Stimulated activated CD8-positive, alpha-beta memory T cell treated with anti-CD3 and anti-CD28 coated beads, Interleukin-15, amount 100 ng/mL, for 4 hours (primary cell): Measurements from ENCODE around the gene MLX.

ENCODE experiments used
- DNase-seq, 2 donors: peaks; one replicate each; pipeline ENCODE4 v3.0.0-alpha.2; 2020; ENCODE audit warnings: low read depth in 2 of 2

The MLX gene

GRCh38 chr17:42566883-42567573, at the start of gene MLX:
MLX (plus strand) TSS chr17:42567100; CDS start chr17:42567125, 25 bp downstream.
- DNase-seq: peak; percentile 77 to 83

DNA sequence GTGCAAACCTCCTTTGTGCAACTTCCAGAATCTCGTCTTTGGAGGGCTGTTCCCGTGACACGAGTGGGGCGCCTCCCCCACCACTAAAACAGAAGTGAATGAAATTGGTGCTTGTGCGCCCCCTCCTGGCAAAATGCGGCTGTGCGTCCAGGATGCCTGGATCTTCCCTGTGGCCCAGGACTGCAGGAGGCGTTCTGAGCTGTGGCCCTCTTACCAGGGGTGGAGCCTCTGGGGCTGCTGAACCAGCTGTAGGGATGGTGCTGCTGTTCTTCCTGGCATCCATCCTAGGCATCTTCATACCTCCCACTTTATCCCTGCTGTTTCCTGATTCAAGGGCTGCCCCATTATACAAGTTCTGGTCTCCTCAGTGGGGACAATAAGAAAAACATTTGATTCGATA, 49.4 kb upstream of the MLX start:
- DNase-seq: peak; percentile 47 to 62

DNA sequence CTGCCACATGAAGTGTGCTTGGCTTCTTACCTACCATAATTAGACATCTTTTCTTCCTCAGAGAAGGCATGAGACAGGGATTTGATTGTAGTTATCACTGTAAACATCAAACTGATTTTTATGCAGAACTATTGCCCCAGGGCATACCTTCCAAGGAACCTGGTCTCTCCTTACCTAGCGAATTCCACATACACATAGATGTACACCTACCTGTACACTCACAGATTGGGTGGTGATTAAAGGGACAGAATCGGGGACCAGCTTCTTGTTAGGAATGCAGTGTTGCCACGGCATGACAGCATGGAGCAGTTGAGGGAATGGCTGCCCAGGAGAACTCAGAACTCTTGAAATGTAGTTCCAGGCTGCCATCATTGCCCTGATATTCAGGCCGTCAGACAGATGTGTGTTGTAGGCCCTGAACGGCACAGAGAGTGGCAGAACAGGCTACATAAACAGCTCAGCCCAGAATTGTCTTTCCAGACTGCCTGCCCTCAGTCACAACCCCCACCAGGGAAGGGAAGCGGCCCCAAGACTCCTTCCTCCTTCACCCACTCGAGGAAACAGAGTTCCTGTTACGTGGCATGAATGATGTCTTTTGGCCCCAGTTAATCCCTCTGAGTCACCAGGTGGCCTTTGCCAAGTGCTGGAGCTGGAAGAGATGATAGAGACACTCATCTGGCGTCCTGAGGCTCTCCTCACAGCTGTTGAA, 48.7 kb upstream of the MLX start:
- no peak for DNase-seq

- DNase-seq: no peak
Observed at GRCh38 chr17:42518755-42519545, 48.0 kb upstream of the MLX start.

- DNase-seq: no peak
Observed at GRCh38 chr17:42519546-42520491, 47.1 kb upstream of the MLX start.

DNA sequence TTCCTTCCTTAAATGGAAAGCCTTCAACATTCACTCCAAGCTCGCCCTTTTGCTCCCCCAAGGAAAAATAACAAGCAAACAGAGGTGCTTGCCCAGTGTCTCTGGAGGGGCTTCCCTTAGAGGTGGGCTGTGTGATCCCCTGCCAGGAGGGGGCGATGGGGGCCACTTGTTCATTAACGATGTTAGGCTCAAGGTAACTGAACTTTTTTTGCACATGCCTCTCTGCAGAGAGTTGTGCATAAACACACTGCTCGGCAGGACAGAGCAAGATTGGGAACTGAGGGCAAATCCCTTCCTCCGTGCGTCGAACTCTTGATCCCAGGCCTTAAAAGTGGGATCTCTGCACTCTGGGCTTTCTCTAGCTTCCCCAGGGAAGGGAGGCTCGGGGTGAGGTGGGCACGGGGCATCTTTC, 46.4 kb upstream of the MLX start:
- DNase-seq: no peak

DNA sequence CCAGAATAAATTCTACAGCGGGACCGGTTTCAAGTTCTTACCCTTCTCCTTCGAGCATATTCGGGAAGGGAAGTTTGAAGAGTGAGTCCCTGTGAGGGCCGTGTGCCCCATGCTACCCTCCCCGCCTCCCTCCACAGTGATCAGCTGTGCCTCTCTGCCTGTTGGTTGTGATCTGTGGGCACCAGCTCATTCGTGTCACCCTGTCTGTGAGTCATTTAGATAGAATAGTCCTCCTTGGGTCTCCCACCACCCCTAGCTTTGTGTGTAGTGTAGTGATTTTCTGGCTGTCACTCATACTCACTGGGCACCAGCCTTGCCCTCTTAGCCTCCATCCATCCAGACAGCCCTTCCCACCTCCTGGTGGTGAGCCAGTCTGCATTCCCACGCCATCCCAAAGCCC, 45.9 kb upstream of the MLX start:
- no peak for DNase-seq

DNA sequence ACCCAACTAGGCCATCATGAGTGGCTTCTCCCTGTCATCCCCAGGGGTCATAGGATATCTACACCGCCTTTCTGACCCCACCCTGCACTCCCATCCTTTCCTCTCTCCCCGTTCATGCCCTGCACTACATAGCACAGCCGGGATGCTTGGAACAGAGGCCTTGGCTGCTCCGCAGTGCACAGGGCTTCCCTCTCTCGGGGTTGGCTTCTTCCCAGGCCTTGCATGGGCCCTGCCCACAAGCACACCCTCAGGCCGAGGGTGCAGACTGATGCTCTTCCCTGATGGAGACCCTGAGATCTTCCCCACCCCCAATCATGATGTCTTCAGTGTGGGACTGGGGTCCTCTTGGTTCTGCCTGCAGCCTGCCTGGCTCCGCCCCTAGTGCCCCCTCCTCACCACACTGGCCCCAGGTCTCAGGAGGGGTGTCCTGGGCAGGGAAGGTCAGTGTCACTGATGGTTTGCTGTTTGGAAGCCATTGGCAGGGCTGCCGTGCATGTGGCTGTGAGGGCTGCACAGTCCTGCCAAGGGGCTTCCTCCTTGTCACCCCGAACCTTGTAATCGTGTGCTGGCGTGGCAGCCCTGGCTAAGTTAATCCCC, 45.1 kb upstream of the MLX start:
- no peak for DNase-seq

DNA sequence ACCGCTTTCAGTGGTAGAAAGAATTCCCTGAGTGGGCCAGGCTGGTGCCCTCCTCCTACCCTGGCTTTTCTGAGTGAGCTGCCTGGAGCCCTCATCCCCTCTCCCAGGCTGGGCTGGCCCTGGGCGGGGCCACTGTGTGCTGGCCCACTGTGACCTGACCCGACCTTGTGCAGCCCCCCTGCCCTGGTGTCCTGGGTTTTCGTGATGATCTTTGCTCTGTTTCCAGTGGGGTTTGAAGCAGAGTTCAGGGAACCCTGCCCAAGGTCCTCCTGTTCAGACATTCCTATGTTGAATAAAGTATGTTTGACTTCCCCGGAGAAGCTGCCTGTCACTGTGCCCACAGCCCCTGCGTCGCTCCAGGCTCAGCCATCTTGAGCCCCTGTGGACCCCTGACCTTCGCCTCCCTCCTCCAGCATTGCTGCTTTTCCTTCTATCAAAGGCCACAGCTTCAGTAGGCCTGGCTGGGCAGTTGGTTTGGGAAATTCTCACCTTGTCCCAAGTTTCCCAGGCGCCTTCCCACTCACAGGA, 44.6 kb upstream of the MLX start:
- no peak for DNase-seq

DNA sequence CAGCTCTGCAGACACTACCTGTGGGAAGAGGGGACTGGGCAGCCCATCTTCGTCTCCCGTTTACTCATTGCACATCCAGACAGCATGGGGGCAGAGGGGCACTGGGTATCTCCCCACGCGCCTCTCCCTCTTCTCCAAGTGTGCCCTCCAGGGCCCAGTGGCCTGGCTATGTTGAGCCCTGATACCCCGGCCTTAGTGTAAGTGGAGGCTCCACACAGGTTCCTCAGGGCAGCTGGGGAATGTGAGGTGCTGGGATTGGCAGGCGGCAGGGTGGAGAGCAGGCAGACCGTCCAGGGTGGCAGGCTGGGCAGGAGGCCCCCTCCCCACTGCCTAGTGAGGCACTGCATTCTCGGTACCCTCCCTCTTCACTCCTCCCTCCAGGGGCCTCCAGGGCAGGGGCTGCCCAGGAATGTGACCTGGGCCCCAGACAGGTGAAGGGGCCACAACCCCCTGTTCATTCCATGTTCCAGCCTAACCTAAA, 44.1 kb upstream of the MLX start:
- DNase-seq: no peak

DNA sequence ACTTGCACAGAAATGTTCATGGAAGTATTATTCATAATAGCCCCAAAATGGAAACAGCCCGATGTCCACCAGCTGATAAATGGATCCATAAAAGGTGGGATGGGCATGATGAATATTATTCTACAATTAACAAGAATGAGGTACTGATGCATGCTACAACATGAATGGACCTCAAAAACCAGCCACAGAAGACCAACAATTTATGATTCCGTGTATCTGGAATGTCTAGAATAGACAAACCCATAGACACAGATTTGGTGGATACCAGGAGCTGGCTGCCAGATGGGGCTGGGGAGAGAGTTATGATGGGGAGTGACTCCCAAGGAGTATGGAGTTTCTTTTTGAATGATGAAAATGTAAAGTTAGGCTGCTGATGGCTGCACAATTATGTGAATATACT, 41.7 kb upstream of the MLX start:
- DNase-seq: no peak

DNA sequence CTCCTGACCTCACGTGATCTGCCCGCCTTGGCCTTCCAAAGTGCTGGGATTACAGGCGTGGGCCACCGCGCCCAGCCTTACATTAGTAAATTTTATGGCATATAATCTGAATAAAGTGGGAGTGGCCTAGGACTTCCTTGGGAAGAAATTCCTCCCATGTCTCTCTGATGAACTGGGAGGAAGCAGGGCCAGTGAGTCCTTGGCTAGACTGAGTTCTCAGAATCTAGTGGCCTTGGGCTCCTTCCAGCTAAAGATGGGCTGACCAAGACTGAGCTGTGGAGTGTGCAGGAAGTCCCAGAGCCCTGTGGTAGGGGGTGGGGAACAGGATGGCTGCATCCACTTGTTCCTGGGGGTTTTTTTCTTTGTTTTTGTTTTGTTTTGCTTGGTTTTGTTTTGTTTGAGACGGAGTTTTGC, 40.9 kb upstream of the MLX start:
- no peak for DNase-seq

DNA sequence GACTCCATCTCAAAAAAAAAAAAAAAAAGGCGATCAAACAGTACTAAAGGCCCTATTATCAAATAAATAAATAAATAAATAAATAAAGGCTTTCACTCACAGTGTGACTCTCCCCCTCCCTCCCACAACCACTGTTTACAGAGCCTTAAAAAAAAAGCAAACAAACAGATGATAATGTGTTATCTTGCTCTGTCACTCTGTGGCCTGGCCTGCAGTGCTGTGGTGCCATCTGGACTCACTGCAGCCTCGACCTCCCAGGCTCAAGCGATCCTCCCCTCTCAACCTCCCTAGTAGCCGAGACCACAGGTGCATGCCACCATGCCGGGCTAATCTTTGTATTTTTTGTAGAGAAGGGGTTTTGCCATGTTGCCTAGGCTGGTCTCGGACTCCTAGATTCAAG, 39.0 kb upstream of the MLX start:
- no peak for DNase-seq

GRCh38 chr17:42529061-42529460, 37.8 kb upstream of the MLX start:
- DNase-seq: no peak

- no peak for DNase-seq
Observed at GRCh38 chr17:42530952-42531454, 35.9 kb upstream of the MLX start.

DNA sequence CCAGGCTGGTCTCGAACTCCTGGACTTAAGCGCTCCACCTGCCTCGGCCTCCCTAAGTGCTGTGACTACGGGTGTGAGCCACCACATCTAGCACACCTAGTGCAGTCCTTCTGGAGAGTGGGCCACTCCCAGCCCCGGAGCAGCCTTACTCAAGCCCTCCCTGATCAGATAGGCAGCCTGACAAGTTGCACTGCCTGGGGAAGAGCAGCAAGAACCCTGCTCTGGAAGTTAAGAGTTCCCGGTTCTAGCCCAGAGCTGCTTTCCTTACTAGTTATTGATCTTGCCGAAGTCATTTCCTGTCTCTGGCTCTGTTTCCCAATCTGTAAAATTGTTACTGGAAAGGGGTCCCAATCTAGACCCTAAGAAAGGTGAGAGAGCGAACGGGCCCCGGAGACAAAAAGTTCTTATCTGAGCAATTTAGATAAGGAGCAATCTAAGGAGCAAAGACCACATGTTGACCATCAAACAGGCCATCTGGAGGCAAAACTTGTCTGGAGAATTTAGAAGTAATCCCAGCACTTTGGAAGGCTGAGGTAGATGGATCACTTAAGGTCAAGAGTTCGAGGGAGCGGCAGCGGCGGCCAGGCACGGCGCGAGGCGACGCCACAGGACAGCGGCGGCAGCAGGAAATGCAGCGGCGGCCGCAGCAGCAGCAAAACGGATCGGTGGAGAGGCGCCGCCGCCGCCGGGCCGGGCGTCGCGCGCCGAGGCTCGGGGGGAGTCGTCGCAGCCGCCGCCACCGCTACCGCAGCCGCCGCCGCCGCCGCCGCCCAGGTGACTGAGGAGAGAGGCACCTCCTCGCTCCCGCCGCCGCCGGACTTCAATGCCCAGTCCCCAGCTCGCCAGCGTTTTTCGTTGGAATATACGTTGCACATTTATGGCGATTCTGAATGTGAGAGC, 35.2 kb upstream of the MLX start:
- DNase-seq: no peak

DNA sequence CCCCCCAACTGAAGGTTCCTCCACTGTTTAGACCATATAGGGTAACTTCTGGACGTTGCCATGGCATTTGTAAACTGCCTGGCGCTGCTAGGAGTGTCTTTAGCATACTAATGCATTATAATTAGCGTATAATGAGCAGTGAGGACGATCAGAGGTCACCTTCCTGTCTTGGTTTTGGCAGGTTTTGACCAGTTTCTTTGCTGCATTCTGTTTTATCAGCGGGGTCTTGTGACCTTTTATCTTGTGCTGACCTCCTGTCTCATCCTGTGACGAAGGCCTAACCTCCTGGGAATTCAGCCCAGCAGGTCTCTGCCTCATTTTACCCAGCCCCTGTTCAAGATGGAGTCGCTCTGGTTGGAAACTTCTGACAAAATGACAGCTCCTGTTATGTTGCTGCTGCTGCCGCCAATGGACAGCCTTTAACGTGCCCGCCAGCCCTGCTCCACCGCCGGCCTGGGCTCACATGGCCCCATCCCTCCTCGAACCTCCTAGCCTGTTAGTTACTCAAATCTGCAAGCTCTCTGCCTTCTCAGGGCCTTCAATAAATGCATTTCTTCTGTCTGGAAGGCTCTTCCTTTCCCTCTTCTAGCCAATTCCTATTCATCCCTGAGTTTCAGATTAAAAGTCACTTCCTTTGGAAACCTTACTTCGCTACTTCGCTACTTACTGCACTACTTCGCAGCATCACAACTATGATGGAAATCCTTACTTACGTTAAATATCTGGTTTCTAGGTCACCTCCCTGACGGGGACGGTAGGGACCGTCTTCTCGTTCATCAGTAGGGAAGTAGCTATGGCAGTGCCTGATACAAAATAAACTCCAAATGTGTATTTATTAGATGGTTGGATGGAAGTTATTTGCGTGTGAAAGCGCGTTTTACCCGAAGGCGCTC, 31.5 kb upstream of the MLX start:
- DNase-seq: no peak

- peak; percentile 67 to 68 for DNase-seq
Observed at GRCh38 chr17:42536048-42536371, 30.9 kb upstream of the MLX start, which contains the start of gene NAGLU. NAGLU (plus strand) TSS chr17:42536241; CDS start chr17:42536273, 32 bp downstream.
